A549 (cell line): ENCODE results near the gene CNOT3.

Experiments used
- CBX2 ChIP-seq: fragments of 200-600 bp; sonication (generic); IDR thresholded peaks from 2 replicates; pipeline ENCODE4 v1.6.1; 2016; ENCODE audit warnings: low read depth, mild to moderate bottlenecking, borderline replicate concordance
- CHD2 ChIP-seq: fragments of 150-350 bp; IDR thresholded peaks from 2 replicates; pipeline ENCODE4 v1.6.1; 2014; ENCODE audit warnings: low read length; ENCODE audit not compliant: partially characterized antibody
- CHD4 ChIP-seq: fragments of 200-600 bp; sonication (generic); IDR thresholded peaks from 2 replicates; pipeline ENCODE4 v1.6.1; 2016; ENCODE audit warnings: antibody characterized with exemption, mild to moderate bottlenecking, borderline replicate concordance
- CTCF ChIP-seq: fragments of >200 bp; sonication (Bioruptor Twin); formaldehyde crosslinking; IDR thresholded peaks from 3 replicates; pipeline ENCODE4 v1.5.1; 2016
- ELK1 ChIP-seq: fragments of 150-350 bp; IDR thresholded peaks from 2 replicates; pipeline ENCODE4 v1.6.1; 2014; ENCODE audit warnings: low read depth, mild to moderate bottlenecking, low read length
- EP300 ChIP-seq, 2 experiments: fragments of >200 bp; sonication (Bioruptor Twin); formaldehyde crosslinking; IDR thresholded peaks; 2 replicates in 1 of 2; 3 replicates in 1 of 2; pipeline ENCODE4 v1.6.1; 2016 to 2017
- HMGXB4 ChIP-seq: fragments of 250-450 bp; sonication (Bioruptor Pico); IDR thresholded peaks from 2 replicates; pipeline ENCODE4 v1.5.0; 2021; ENCODE audit warnings: mild to moderate bottlenecking, moderate library complexity, borderline replicate concordance
- MYC ChIP-seq: IDR thresholded peaks from 2 replicates; pipeline ENCODE4 v1.6.1; 2012; ENCODE audit warnings: mild to moderate bottlenecking, inconsistent platforms, low read length, improper control_type of control experiment, borderline replicate concordance
- PHF8 ChIP-seq: fragments of 200-600 bp; sonication (generic); IDR thresholded peaks from 2 replicates; pipeline ENCODE4 v1.6.1; 2016; ENCODE audit warnings: low read depth, mild to moderate bottlenecking, antibody characterized with exemption, moderate library complexity, borderline replicate concordance
- POLR2A ChIP-seq: IDR thresholded peaks from 2 replicates; pipeline ENCODE4 v1.6.1; 2012; ENCODE audit warnings: mild to moderate bottlenecking, low read length
- RAD21 ChIP-seq, 2 experiments: fragments of >200 bp in 1 of 2; sonication (Bioruptor Twin) in 1 of 2; formaldehyde crosslinking in 1 of 2; IDR thresholded peaks in 1 of 2; conservative IDR thresholded peaks in 1 of 2; 2 replicates in 1 of 2; 3 replicates in 1 of 2; pipeline ENCODE4 v1.6.1; 2012 to 2018; ENCODE audit warnings: inconsistent platforms in 1 of 2
- SMC3 ChIP-seq: fragments of >200 bp; sonication (Bioruptor Twin); formaldehyde crosslinking; IDR thresholded peaks from 3 replicates; pipeline ENCODE4 v1.6.1; 2018; ENCODE audit warnings: inconsistent platforms
- TP53 ChIP-seq: fragments of 250-450 bp; sonication (Bioruptor Pico); IDR thresholded peaks from 2 replicates; pipeline ENCODE4 v1.5.0; 2021; ENCODE audit warnings: mild to moderate bottlenecking, moderate library complexity
- ZNF302 ChIP-seq: fragments of 250-450 bp; sonication (Bioruptor Pico); IDR thresholded peaks from 2 replicates; pipeline ENCODE4 v1.9.0; 2021; ENCODE audit warnings: inconsistent platforms, mild to moderate bottlenecking, moderate library complexity

- TF ChIP-seq ZNF302 (CRISPR knock-in tag) (no peak), RAD21 (conservative IDR thresholded peaks at IDR 0.05 in 1 of 2, IDR thresholded peaks at IDR 0.05 in 1 of 2) (no peak), EP300 (IDR thresholded peaks at IDR 0.05) (no peak), CTCF (no peak), CHD2 (no peak), PHF8 (no peak), TP53 (no peak), POLR2A (no peak), SMC3 (no peak), CHD4 (no peak), CBX2 (no peak), HMGXB4 (CRISPR knock-in tag) (no peak), MYC (no peak), ELK1 (no peak)
Measured at GRCh38 chr19:54121259-54121658, 16.3 kb upstream of the CNOT3 start.
